HepG2 (cell line): ENCODE results near the gene CTRB2. TPM values are rescaled to one million over a fixed set of nuclear protein-coding genes. Genes with fewer than 3 reads are reported as not detected.
"Not testable (repeated sequence)": the region's sequence is repeated elsewhere in the genome, so short reads cannot be mapped to it uniquely, and the experiment has no call there.

ENCODE experiments used
- ATAC-seq: fragments of 200-7000 bp; cut with Tn5 transposase; 3 replicates; pipeline ENCODE4 v1.9.1; 2020; ENCODE audit warnings: mild to moderate bottlenecking, moderate library complexity
- BruUV-seq: library from RNA; stranded (reverse); fragments of 400-500 nt; replicated peaks from 2 replicates; lab custom pipeline; 2021; lab: Mats Ljungman, UMichigan
- CTCF ChIA-PET: fragments of 300-600 bp; formaldehyde crosslinking; extraction: SDS; loops from one replicate; lab custom pipeline; 2021; ENCODE audit warnings: low total read pairs, inconsistent platforms, low intra/inter-chr PET ratio; lab: Yijun Ruan, JAX
- POLR2A ChIA-PET: fragments of 350-600 bp; sonication (Branson Sonifier 250); formaldehyde crosslinking; loops from one replicate; lab custom pipeline; 2020; ENCODE audit warnings: antibody characterized with exemption, inconsistent platforms; lab: Yijun Ruan, JAX
- DNase-seq: peaks from one replicate; pipeline ENCODE4 v3.0.0-alpha.2; 2015; ENCODE audit warnings: low spot score
- FAIRE-seq: peaks from 3 replicates; lab custom pipeline; 2011; peaks lifted over from hg19 to GRCh38; lab: Jason Lieb, UNC
- H2AFZ ChIP-seq: one replicate; pipeline ENCODE4 v1.6.1; 2011; ENCODE audit warnings: low read length, inconsistent platforms
- H3K27ac ChIP-seq: fragments of 300-600 bp; 3 replicates; pipeline ENCODE4 v1.8.0; 2011; ENCODE audit warnings: mixed run types, mild to moderate bottlenecking, mixed read lengths, low read length, inconsistent platforms; ENCODE audit not compliant: insufficient read depth; ENCODE audit errors: extremely low read length
- H3K27me3 ChIP-seq, 2 experiments: fragments of 200-600 bp in 1 of 2; 2 replicates in 1 of 2; 3 replicates in 1 of 2; pipeline versions ENCODE4 v1.6.0 to v1.8.0; 2011; ENCODE audit warnings: low read length in 2 of 2, mild to moderate bottlenecking in 2 of 2, moderate library complexity in 2 of 2, inconsistent platforms in 1 of 2; ENCODE audit not compliant: insufficient read depth in 2 of 2, control insufficient read depth in 1 of 2
- H3K36me3 ChIP-seq, 2 experiments: fragments of 200-600 bp in 1 of 2; replicated peaks in 1 of 2; 2 replicates in 1 of 2; 3 replicates in 1 of 2; pipeline versions ENCODE4 v1.5.1 to v1.8.0; 2011; ENCODE audit warnings: low read length in 2 of 2, inconsistent platforms in 1 of 2; ENCODE audit not compliant: insufficient read depth in 2 of 2, control insufficient read depth in 1 of 2
- H3K4me1 ChIP-seq: 2 replicates; pipeline ENCODE4 v1.5.1; 2012; ENCODE audit warnings: low read length, inconsistent platforms; ENCODE audit not compliant: insufficient read depth
- H3K4me2 ChIP-seq: 2 replicates; pipeline ENCODE4 v1.6.0; 2011; ENCODE audit warnings: low read depth, low read length, inconsistent platforms
- H3K4me3 ChIP-seq, 3 experiments: fragments of 200-600 bp in 1 of 3; sonication (generic), shearing (Covaris generic) in 1 of 3; replicated peaks in 1 of 3; 2 replicates each; pipeline ENCODE4 v1.5.1; 2011 to 2016; ENCODE audit warnings: low read length in 3 of 3, inconsistent platforms in 2 of 3, low read depth in 2 of 3, mild to moderate bottlenecking in 2 of 3, control low read depth in 1 of 3, mixed read lengths in 1 of 3; ENCODE audit not compliant: insufficient read depth in 1 of 3
- H3K79me2 ChIP-seq: one replicate; pipeline ENCODE4 v1.6.1; 2011; ENCODE audit warnings: low read length, inconsistent platforms; ENCODE audit not compliant: insufficient read depth
- H3K9ac ChIP-seq: 2 replicates; pipeline ENCODE4 v1.6.0; 2011; ENCODE audit warnings: mild to moderate bottlenecking, low read depth, low read length, inconsistent platforms; ENCODE audit not compliant: insufficient read depth
- H3K9me3 ChIP-seq: 2 replicates; pipeline ENCODE4 v1.5.1; 2012; ENCODE audit warnings: mild to moderate bottlenecking, low read length
- H4K20me1 ChIP-seq: 2 replicates; pipeline ENCODE4 v1.6.0; 2011; ENCODE audit warnings: inconsistent platforms, mild to moderate bottlenecking, low read length, moderate library complexity; ENCODE audit not compliant: insufficient read depth
- CCAR2 ChIP-seq: fragments of 200-400 bp; formaldehyde crosslinking; optimal IDR thresholded peaks from 2 replicates; pipeline ENCODE3; 2018; ENCODE audit warnings: low read depth, mild to moderate bottlenecking, low read length, moderate library complexity
- NCOA5 ChIP-seq: sonication (generic); formaldehyde crosslinking; IDR thresholded peaks from 2 replicates; pipeline ENCODE4 v1.4.0; 2020; ENCODE audit warnings: missing genetic modification reagents
- SOX6 ChIP-seq, 2 experiments: fragments of 450-650 bp in 1 of 2; sonication (generic) in 1 of 2; formaldehyde crosslinking in 1 of 2; IDR thresholded peaks; 2 replicates each; pipeline versions ENCODE4 v1.4.0 to v1.6.1; 2017 to 2020; ENCODE audit warnings: antibody characterized with exemption in 1 of 2, mild to moderate bottlenecking in 1 of 2, missing genetic modification reagents in 1 of 2
- ZSCAN12 ChIP-seq: sonication (generic); formaldehyde crosslinking; IDR thresholded peaks from 2 replicates; pipeline ENCODE4 v1.9.0; 2021; ENCODE audit warnings: mild to moderate bottlenecking, missing genetic modification reagents
- WGBS: methylation state at CpG from one replicate; pipeline ENCODE4 v1.1.6; 2017; ENCODE audit warnings: low lambda C conversion rate; 5-methylcytosine and 5-hydroxymethylcytosine counted together
- in situ Hi-C: cut with HindIII; loops from 2 replicates; pipeline ENCODE4 v1.10.0; 2017; ENCODE audit warnings: low pct_unique_long_range_greater_than_20kb; ENCODE audit not compliant: extremely low pct_ligation_motif_present
- intact Hi-C: fragments of 100-400 bp; cut with micrococcal nuclease; formaldehyde crosslinking; loops from one replicate; pipeline ENCODE4 v1.10.0; 2022; ENCODE audit not compliant: unreplicated experiment
- polyA plus RNA-seq, 8 experiments: library from polyadenylated mRNA; depleted of rRNA in 3 of 8; stranded (reverse) in 7 of 8; unstranded in 1 of 8; fragments of >200 nt; fragmentation: Illumina TruSeq in 4 of 8; extraction: Trizol in 4 of 8; gene quantifications; 2 replicates each; pipeline versions ENCODE4 v1.2.1 to v1.2.3, GENCODE V29; 2011 to 2016; ENCODE audit warnings: low read depth in 4 of 8, missing spikeins in 1 of 8, mixed read lengths in 1 of 8; ENCODE audit not compliant: insufficient read depth in 1 of 8
- total RNA-seq, 5 experiments: library from RNA; depleted of rRNA; stranded (reverse); fragments of >200 nt; fragmentation: Illumina TruSeq; extraction: Trizol; gene quantifications; 2 replicates each; pipeline ENCODE4 v1.2.3, GENCODE V29; 2016; ENCODE audit warnings: low read depth in 1 of 5
- TF ChIP-seq, protein P1 (sequence below): sonication (generic); formaldehyde crosslinking; IDR thresholded peaks from 2 replicates; pipeline ENCODE4 v1.4.0; 2020; ENCODE audit warnings: mild to moderate bottlenecking, missing genetic modification reagents
- TF ChIP-seq, protein P2 (sequence below): sonication (generic); formaldehyde crosslinking; IDR thresholded peaks from 2 replicates; pipeline ENCODE4 v1.8.0; 2022; ENCODE audit warnings: missing genetic modification reagents, mild to moderate bottlenecking, borderline replicate concordance

The CTRB2 gene
- total and polyA plus RNA-seq, 2 of the 13 experiments (the other 11 are each of a cell fraction or from before 2014, with no cell fraction given) = 0.13 TPM; not detected in 1

DNA sequence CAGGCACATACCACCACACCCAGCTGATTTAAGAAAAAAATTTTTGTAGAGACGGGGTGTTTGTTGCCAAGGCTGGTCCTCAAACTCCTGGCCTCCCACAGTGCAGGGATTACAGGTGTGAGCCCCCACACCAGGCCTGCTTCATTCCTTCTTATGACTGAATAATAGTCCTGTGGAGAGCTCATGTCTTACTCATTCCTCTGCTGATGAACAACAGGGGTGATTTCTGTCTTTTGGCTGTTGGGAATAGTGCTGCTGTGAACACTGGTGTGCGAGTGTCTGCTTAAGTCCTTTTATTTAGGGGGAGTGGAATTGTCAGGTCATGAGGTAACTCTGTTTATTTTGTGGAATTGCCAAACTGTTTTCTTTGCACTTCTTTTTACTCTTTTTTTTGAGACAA lies 9.2 kb upstream of the CTRB2 start (continued):
- TF ChIP-seq, protein P1, sequence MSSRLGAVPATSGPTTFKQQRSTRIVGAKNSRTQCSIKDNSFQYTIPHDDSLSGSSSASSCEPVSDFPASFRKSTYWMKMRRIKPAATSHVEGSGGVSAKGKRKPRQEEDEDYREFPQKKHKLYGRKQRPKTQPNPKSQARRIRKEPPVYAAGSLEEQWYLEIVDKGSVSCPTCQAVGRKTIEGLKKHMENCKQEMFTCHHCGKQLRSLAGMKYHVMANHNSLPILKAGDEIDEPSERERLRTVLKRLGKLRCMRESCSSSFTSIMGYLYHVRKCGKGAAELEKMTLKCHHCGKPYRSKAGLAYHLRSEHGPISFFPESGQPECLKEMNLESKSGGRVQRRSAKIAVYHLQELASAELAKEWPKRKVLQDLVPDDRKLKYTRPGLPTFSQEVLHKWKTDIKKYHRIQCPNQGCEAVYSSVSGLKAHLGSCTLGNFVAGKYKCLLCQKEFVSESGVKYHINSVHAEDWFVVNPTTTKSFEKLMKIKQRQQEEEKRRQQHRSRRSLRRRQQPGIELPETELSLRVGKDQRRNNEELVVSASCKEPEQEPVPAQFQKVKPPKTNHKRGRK (CRISPR knock-in tag) = no peak
- no peak for TF ChIP-seq ZSCAN12 (CRISPR knock-in tag)
- TF ChIP-seq CCAR2 = no peak
- TF ChIP-seq, protein P2, sequence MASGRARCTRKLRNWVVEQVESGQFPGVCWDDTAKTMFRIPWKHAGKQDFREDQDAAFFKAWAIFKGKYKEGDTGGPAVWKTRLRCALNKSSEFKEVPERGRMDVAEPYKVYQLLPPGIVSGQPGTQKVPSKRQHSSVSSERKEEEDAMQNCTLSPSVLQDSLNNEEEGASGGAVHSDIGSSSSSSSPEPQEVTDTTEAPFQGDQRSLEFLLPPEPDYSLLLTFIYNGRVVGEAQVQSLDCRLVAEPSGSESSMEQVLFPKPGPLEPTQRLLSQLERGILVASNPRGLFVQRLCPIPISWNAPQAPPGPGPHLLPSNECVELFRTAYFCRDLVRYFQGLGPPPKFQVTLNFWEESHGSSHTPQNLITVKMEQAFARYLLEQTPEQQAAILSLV (CRISPR knock-in tag) = no peak
- TF ChIP-seq SOX6 (IDR thresholded peaks at IDR 0.05) = no peak
- no peak for TF ChIP-seq SOX6 (CRISPR knock-in tag; IDR thresholded peaks at IDR 0.05)
- no peak for TF ChIP-seq NCOA5 (CRISPR knock-in tag)

DNA sequence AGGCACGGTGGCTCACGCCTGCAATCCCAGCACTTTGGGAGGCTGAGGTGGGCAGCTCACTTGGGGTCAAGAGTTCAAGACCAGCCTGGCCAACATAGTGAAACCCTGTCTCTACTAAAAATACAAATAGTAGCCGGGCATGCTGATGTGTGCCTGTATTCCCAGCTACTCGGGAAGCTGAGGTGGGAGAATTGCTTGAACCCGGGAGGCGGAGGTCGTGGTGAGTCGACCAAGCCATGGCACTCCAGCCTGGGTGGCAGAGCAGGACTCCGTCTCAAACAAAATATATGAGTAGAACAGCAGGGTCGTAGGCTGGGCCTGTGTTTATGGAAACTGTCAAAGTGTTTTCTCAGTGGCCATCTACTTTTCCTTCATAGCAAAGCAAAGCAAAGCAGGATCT lies 4.3 kb upstream of the CTRB2 start:
- H3K36me3 ChIP-seq, H4K20me1 ChIP-seq, in situ Hi-C loops, H3K4me2 ChIP-seq, FAIRE-seq, CTCF ChIA-PET, POLR2A ChIA-PET, H2AFZ ChIP-seq, intact Hi-C loops, H3K27ac ChIP-seq, H3K9me3 ChIP-seq, H3K9ac ChIP-seq, H3K4me3 ChIP-seq, DNase-seq, BruUV-seq, ATAC-seq, H3K79me2 ChIP-seq: not testable (repeated sequence)
- Histone ChIP-seq H3K27me3 (peaks cover 28 to 71% of the 10 kb centered on the region in 2 experiments), H3K4me1 (peaks cover 16% of the 10 kb centered on the region)
- 30% methylated on average over 10 of the region's 10 CpGs for WGBS
